Measurements from ENCODE around the gene TM6SF1. TPM values are rescaled to one million over a fixed set of nuclear protein-coding genes. Genes with fewer than 3 reads are reported as not detected.

The TM6SF1 gene
- total RNA-seq, 2 experiments from 2014 or later: not detected

DNA sequence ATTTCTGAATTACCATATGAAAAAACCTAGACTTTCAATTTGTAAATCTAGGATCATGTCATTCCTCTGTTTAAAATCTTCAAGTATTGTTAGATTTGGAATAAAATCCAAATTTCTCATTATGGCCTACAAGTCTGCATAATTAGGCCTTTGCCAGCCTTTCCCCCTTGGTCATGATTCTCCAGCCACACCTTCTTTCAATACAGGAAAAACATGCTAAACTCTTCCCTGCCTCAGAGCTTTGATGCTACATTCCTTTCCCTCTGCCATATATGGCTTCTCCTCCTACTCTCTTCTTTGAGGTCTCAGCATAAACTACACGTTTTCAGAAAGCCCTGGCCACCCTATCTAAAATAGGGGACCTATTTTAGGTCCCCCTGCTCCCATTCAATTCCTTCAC is 48.5 kb downstream of the TM6SF1 start:
- H3K27me3 ChIP-seq (ENCODE audit: control insufficient read depth in 1 of 2, insufficient read depth in 2 of 2, low read length in 2 of 2): peaks cover 0 to 2% of the 10 kb centered on the region in 2 experiments
- CTCF ChIA-PET: no interaction called here
- Mint-ChIP-seq H3K9me3 (no peaks in the 10 kb centered on the region), H3K27ac (no peak overlapping the region), H3K4me3 (no peak overlapping the region), H3K27me3 (peaks cover 7% of the 10 kb centered on the region), H3K4me1 (ENCODE audit: low read depth) (no peaks in the 10 kb centered on the region), H3K36me3 (ENCODE audit: low read depth) (no peaks in the 10 kb centered on the region)
- H3K36me3 ChIP-seq (ENCODE audit: insufficient read depth, low read length): no peaks in the 10 kb centered on the region
- ATAC-seq (ENCODE audit: poor library complexity): no peak
- TF ChIP-seq, protein P1, sequence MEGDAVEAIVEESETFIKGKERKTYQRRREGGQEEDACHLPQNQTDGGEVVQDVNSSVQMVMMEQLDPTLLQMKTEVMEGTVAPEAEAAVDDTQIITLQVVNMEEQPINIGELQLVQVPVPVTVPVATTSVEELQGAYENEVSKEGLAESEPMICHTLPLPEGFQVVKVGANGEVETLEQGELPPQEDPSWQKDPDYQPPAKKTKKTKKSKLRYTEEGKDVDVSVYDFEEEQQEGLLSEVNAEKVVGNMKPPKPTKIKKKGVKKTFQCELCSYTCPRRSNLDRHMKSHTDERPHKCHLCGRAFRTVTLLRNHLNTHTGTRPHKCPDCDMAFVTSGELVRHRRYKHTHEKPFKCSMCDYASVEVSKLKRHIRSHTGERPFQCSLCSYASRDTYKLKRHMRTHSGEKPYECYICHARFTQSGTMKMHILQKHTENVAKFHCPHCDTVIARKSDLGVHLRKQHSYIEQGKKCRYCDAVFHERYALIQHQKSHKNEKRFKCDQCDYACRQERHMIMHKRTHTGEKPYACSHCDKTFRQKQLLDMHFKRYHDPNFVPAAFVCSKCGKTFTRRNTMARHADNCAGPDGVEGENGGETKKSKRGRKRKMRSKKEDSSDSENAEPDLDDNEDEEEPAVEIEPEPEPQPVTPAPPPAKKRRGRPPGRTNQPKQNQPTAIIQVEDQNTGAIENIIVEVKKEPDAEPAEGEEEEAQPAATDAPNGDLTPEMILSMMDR (IDR thresholded peaks at IDR 0.05): no peak
- H3K9me3 ChIP-seq (ENCODE audit: control insufficient read depth in 1 of 2, insufficient read depth in 1 of 2, low read length in 2 of 2): no peaks in the 10 kb centered on the region
- H3K4me3 ChIP-seq (ENCODE audit: low read length): no peak overlapping the region
- POLR2A ChIA-PET: no interaction called here
- H3K4me1 ChIP-seq (ENCODE audit: insufficient read depth, low read length): no peaks in the 10 kb centered on the region
- intact Hi-C loops (cut with DNase I, micrococcal nuclease): no loop called here
- H3K27ac ChIP-seq (ENCODE audit: low read depth in 1 of 2, low read length in 2 of 2): no peak overlapping the region
- no peak for DNase-seq

DNA sequence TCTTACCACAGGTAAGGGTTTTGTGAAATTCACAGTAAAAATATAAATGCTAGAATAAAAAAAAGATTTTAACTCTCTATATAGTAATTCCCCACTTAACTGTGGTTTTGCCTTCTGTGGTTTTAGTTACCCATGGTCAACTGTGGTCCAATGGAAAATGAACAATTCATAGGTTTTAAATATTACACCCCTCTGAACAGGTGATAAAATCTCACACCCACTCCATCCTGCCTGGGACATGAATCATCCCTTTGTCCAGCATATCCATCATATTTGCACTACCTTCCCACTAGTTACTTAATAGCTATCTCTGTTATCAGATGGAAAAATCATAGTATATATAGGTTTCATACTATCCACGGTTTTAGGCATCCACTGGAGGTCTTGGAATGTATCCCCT is 50.9 kb downstream of the TM6SF1 start:
- ATAC-seq (ENCODE audit: poor library complexity) (no peak), DNase-seq (no peak)
- Histone ChIP-seq H3K9me3 (ENCODE audit: control insufficient read depth in 1 of 2, insufficient read depth in 1 of 2, low read length in 2 of 2) (no peaks in the 10 kb centered on the region), H3K27ac (ENCODE audit: low read depth in 1 of 2, low read length in 2 of 2) (no peak overlapping the region), H3K4me1 (ENCODE audit: insufficient read depth, low read length) (no peaks in the 10 kb centered on the region), H3K36me3 (ENCODE audit: insufficient read depth, low read length) (no peaks in the 10 kb centered on the region), H3K4me3 (ENCODE audit: low read length) (no peak overlapping the region), H3K27me3 (ENCODE audit: control insufficient read depth in 1 of 2, insufficient read depth in 2 of 2, low read length in 2 of 2) (peaks cover 0 to 13% of the 10 kb centered on the region in 2 experiments)
- intact Hi-C loops (cut with DNase I, micrococcal nuclease): no loop called here
- ChIA-PET POLR2A (no interaction called here), CTCF (no interaction called here)
- no peaks in the 10 kb centered on the region for H3K9me3 Mint-ChIP-seq
- peaks cover 9% of the 10 kb centered on the region for H3K4me1 Mint-ChIP-seq (ENCODE audit: low read depth)
- H3K36me3 Mint-ChIP-seq (ENCODE audit: low read depth): no peaks in the 10 kb centered on the region
- TF ChIP-seq, protein P1 (IDR thresholded peaks at IDR 0.05): no peak
- H3K4me3 Mint-ChIP-seq: no peak overlapping the region
- H3K27me3 Mint-ChIP-seq: peaks cover 7% of the 10 kb centered on the region
- no peak overlapping the region for H3K27ac Mint-ChIP-seq

DNA sequence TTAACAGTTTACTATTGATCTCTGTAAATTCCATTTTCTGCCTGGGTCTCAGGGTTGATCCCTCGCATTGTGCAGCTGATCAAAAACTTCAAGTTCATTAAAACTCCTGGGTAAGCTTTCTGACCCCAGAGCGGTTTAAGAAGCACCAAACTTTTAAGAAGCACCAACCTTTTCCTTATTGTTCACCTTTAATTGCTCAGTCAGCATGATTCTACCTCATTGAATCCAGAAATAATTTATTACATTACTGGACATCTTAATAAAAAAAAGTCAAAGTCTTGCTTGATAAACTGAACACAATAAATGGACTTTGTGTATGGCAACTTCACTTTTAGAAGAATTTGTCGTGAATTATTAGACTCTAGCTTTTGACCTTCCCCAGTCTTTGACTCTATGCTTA is 53.3 kb downstream of the TM6SF1 start:
- no peak overlapping the region for H3K27ac ChIP-seq (ENCODE audit: low read depth in 1 of 2, low read length in 2 of 2)
- intact Hi-C loops (cut with DNase I, micrococcal nuclease): no loop called here
- ChIA-PET POLR2A (no interaction called here), CTCF (no interaction called here)
- Mint-ChIP-seq H3K27me3 (peaks cover 7% of the 10 kb centered on the region), H3K27ac (no peak overlapping the region), H3K4me1 (ENCODE audit: low read depth) (peaks cover 16% of the 10 kb centered on the region), H3K9me3 (no peaks in the 10 kb centered on the region), H3K4me3 (no peak overlapping the region), H3K36me3 (ENCODE audit: low read depth) (no peaks in the 10 kb centered on the region)
- peaks cover 0 to under 1% of the 10 kb centered on the region in 2 experiments for H3K9me3 ChIP-seq (ENCODE audit: control insufficient read depth in 1 of 2, insufficient read depth in 1 of 2, low read length in 2 of 2)
- TF ChIP-seq, protein P1 (IDR thresholded peaks at IDR 0.05): no peak
- no peaks in the 10 kb centered on the region for H3K4me1 ChIP-seq (ENCODE audit: insufficient read depth, low read length)
- peaks cover 0 to 13% of the 10 kb centered on the region in 2 experiments for H3K27me3 ChIP-seq (ENCODE audit: control insufficient read depth in 1 of 2, insufficient read depth in 2 of 2, low read length in 2 of 2)
- DNase-seq (no peak), ATAC-seq (ENCODE audit: poor library complexity) (no peak)
- H3K4me3 ChIP-seq (ENCODE audit: low read length): no peak overlapping the region
- no peaks in the 10 kb centered on the region for H3K36me3 ChIP-seq (ENCODE audit: insufficient read depth, low read length)

All from CD4-positive, alpha-beta T cell (primary cell).